Stomach (tissue), 9 donors: Measurements from ENCODE around the gene RAB39A. TPM values are rescaled to one million over a fixed set of nuclear protein-coding genes. Genes with fewer than 3 reads are reported as not detected.

Experiments
- DNase-seq, 2 donors: peaks; one replicate each; pipeline versions ENCODE4 v3.0.0 to v3.0.0-alpha.2; 2013 to 2019
- H3K27ac ChIP-seq, 5 donors: fragments of 200-600 bp in 4 of 5; sonication (generic) in 4 of 5; one replicate each; pipeline ENCODE4 v1.5.1; 2013 to 2019; ENCODE audit warnings: mild to moderate bottlenecking in 1 of 5, moderate library complexity in 1 of 5
- H3K27me3 ChIP-seq, 3 donors: fragments of 200-600 bp; sonication (generic); one replicate each; pipeline ENCODE4 v1.5.1; 2017 to 2019; ENCODE audit warnings: mixed run types in 1 of 3
- H3K36me3 ChIP-seq, 4 donors: fragments of 200-600 bp; sonication (generic); 1 replicate in 3 of 4; 2 replicates in 1 of 4; pipeline ENCODE4 v1.5.1; 2016 to 2019
- H3K4me1 ChIP-seq, 4 donors: fragments of 200-600 bp; sonication (generic); one replicate each; pipeline ENCODE4 v1.5.1; 2016 to 2019
- H3K4me3 ChIP-seq, 4 donors: fragments of 200-600 bp; sonication (generic) in 3 of 4; one replicate each; pipeline ENCODE4 v1.5.1; 2016 to 2019; ENCODE audit warnings: mild to moderate bottlenecking in 1 of 4
- H3K9me3 ChIP-seq, 4 donors: fragments of 200-600 bp; sonication (generic); one replicate each; pipeline ENCODE4 v1.5.1; 2016 to 2019
- EP300 ChIP-seq: sonication (generic); formaldehyde crosslinking; IDR thresholded peaks from one replicate; pipeline ENCODE4 v1.6.1; 2017; ENCODE audit warnings: antibody characterized with exemption
- POLR2A ChIP-seq, 4 donors: fragments of 450-650 bp; IDR thresholded peaks; one replicate each; pipeline ENCODE4 v1.6.1; 2016; ENCODE audit warnings: antibody characterized with exemption in 4 of 4, control low read depth in 2 of 4, mild to moderate bottlenecking in 1 of 4, moderate library complexity in 1 of 4
- POLR2AphosphoS5 ChIP-seq, 3 donors: sonication (generic); formaldehyde crosslinking; IDR thresholded peaks; one replicate each; pipeline ENCODE4 v1.6.1; 2016; ENCODE audit warnings: antibody characterized with exemption in 3 of 3
- WGBS, 5 donors: extraction: QIAGEN DNeasy Blood & Tissue Kit in 3 of 5; methylation state at CpG; one replicate each; pipeline versions ENCODE4 v1.1.5 to v1.1.7; 2013 to 2018; 5-methylcytosine and 5-hydroxymethylcytosine counted together
- intact Hi-C: fragments of 100-400 bp; cut with DNase I; formaldehyde crosslinking; loops from one replicate; pipeline ENCODE4 v1.15.1; 2023; ENCODE audit warnings: low total_unique reads
- polyA plus RNA-seq, 3 donors: library from polyadenylated mRNA; stranded (reverse); fragments of 200-250 nt; gene quantifications; one replicate each; pipeline ENCODE4 v1.2.3, GENCODE V29; 2013
- total RNA-seq, 5 donors: library from RNA; depleted of rRNA; stranded (reverse); fragments of >200 nt; gene quantifications; one replicate each; pipeline versions ENCODE4 v1.1.0 to v1.2.3, GENCODE V29; 2014 to 2016
- TF ChIP-seq, protein P1 (sequence below), 7 experiments: fragments of 450-650 bp in 4 of 7; fragments of 200-600 bp in 3 of 7; sonication (generic) in 3 of 7; IDR thresholded peaks; one replicate each; pipeline ENCODE4 v1.5.1; 2016 to 2019; ENCODE audit warnings: antibody characterized with exemption in 7 of 7, control low read depth in 2 of 7, mild to moderate bottlenecking in 1 of 7
- donor health status: healthy with polysubstance abuse.
- donor health status: Bipolar disorder and iron deficiency.
- donor health status: healthy.

Gene RAB39A
- total and polyA plus RNA-seq, 8 donors, result 0.18 to 3.2 (median 0.68) TPM; not detected in 4

DNA sequence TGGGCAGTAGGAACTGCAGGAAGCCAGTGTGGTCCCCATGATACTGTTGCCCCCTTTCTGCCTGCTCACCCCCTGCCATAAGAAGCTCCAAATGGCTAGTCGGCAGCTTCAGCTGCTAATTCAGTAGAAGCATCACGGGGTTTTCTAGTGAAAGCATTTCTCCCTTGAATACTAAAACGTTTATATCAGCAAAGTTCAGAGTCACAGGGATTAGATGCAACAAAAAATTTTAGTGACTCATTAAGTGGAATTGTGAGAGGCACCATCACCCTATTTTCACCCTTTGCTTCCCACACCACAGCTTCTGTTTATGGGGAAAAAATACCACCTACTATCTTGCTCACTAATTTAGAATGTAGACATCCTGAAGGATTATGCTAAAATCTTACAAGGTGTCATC lies 25.2 kb downstream of the RAB39A start:
- Histone ChIP-seq H3K9me3 (no peaks in the 10 kb centered on the region), H3K36me3 (no peaks in the 10 kb centered on the region), H3K4me1 (peaks cover 0 to 6% (median 2%) of the 10 kb centered on the region in 4 donors), H3K27me3 (peaks cover 0 to 5% (median 0%) of the 10 kb centered on the region in 3 donors), H3K27ac (no peak overlapping the region), H3K4me3 (no peak overlapping the region)
- WGBS, 5 donors, result 53 to 74% (median 65%) methylated on average over 3 of the region's 3 CpGs
- intact Hi-C loops, result no loop called here
- no peak for TF ChIP-seq POLR2AphosphoS5 (IDR thresholded peaks at IDR 0.05)
- TF ChIP-seq, protein P1, sequence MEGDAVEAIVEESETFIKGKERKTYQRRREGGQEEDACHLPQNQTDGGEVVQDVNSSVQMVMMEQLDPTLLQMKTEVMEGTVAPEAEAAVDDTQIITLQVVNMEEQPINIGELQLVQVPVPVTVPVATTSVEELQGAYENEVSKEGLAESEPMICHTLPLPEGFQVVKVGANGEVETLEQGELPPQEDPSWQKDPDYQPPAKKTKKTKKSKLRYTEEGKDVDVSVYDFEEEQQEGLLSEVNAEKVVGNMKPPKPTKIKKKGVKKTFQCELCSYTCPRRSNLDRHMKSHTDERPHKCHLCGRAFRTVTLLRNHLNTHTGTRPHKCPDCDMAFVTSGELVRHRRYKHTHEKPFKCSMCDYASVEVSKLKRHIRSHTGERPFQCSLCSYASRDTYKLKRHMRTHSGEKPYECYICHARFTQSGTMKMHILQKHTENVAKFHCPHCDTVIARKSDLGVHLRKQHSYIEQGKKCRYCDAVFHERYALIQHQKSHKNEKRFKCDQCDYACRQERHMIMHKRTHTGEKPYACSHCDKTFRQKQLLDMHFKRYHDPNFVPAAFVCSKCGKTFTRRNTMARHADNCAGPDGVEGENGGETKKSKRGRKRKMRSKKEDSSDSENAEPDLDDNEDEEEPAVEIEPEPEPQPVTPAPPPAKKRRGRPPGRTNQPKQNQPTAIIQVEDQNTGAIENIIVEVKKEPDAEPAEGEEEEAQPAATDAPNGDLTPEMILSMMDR (IDR thresholded peaks at IDR 0.05), result no peak
- no peak for TF ChIP-seq EP300
- no peak for TF ChIP-seq POLR2A (IDR thresholded peaks at IDR 0.05)
- no peak for DNase-seq

DNA sequence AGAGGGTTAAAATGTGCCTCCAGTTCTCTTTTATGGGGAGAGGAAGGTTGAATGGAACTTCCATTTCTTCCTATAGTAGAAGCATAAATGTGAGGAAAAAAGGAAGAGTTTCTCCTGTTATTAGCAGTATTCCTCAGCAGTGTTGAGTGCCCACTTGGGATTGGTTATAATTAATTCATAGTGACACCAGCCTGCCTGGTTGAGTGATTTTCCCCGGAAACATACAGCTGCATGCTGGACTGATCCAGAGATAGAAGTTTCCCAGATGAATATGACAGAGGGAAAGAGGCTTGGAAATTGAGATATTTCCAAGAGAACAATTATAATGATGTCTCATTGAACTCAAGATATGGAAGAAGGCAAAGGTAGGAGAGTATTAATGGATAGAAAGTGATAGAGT lies 28.3 kb downstream of the RAB39A start:
- intact Hi-C loops, result no loop called here
- TF ChIP-seq POLR2A (IDR thresholded peaks at IDR 0.05) (no peak), EP300 (no peak)
- DNase-seq, result no peak

DNA sequence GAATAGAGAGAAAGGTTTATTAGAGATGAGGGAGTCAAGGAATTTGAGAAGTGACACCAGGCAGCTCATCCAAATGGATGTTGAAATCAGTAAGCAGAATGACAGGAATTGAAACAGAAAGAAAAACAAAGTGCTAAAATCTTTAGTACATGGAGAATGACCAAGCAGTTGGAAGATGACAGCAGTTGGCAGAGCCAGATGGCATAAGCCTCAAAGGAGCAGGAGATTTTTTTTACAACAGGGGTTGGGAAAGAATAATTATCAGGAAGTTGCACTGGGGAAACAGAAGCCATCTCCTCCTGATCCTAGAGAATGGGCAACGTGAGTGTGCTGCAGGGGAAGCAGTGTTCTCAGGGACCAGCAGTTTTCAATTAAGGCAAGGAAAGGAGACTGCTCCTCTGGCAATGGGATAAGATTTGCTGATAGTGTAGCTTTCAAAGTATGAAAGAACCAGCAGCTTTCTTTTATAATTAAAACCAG lies 28.9 kb downstream of the RAB39A start:
- Histone ChIP-seq H3K4me3 (no peak overlapping the region), H3K4me1 (peaks cover 0 to 6% (median 2%) of the 10 kb centered on the region in 4 donors), H3K36me3 (no peaks in the 10 kb centered on the region), H3K9me3 (no peaks in the 10 kb centered on the region), H3K27ac (no peak overlapping the region), H3K27me3 (peaks cover 0 to 5% (median 0%) of the 10 kb centered on the region in 3 donors)
- no peak for TF ChIP-seq EP300
- TF ChIP-seq POLR2A (IDR thresholded peaks at IDR 0.05), result no peak
- intact Hi-C loops, result no loop called here
- peak in 1 of 2 donors; percentile 5 for DNase-seq
- WGBS, 5 donors, result 0 to 13% (median 10%) methylated on average over 1 of the region's 1 CpG

More for the DNA sequence above, 28.3 kb downstream of the RAB39A start:
- H3K4me3 ChIP-seq, result no peak overlapping the region
- H3K4me1 ChIP-seq, result peaks cover 0 to 6% (median 2%) of the 10 kb centered on the region in 4 donors
- WGBS, 5 donors, result 30 to 100% (median 97%) methylated on average over 1 of the region's 1 CpG
- H3K27ac ChIP-seq, result no peak overlapping the region
- peaks cover 0 to 5% (median 0%) of the 10 kb centered on the region in 3 donors for H3K27me3 ChIP-seq
- H3K36me3 ChIP-seq, result no peaks in the 10 kb centered on the region
- no peaks in the 10 kb centered on the region for H3K9me3 ChIP-seq

DNA sequence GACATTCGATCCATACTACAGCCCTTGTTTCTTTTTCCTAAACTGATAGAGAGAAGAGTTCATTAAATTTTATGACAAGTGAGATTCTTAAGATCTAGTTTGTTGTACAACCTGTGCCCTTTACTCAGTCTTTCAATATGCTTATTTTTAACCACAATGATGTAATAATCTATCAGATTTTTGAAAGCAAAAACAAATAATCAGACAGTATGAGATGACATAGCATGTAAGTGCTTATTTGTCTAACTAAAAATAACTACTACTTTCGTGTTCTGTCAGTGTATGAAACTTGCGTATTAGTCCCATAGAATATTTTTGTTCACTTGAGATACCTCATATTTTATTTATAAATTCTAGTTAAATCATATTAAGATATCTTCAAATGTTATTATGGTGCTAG lies 33.2 kb downstream of the RAB39A start:
- Histone ChIP-seq H3K4me1 (peaks cover 0 to 6% (median 2%) of the 10 kb centered on the region in 4 donors), H3K36me3 (no peaks in the 10 kb centered on the region), H3K27me3 (no peaks in the 10 kb centered on the region), H3K4me3 (no peak overlapping the region), H3K9me3 (no peaks in the 10 kb centered on the region), H3K27ac (no peak overlapping the region)
- no peak for DNase-seq
- 67 to 79% (median 76%) methylated on average over 3 of the region's 3 CpGs for WGBS, 5 donors
- intact Hi-C loops, result no loop called here
- no peak for TF ChIP-seq POLR2A (IDR thresholded peaks at IDR 0.05)
- TF ChIP-seq, protein P1 (IDR thresholded peaks at IDR 0.05), result no peak
- no peak for TF ChIP-seq POLR2AphosphoS5 (IDR thresholded peaks at IDR 0.05)
- no peak for TF ChIP-seq EP300

DNA sequence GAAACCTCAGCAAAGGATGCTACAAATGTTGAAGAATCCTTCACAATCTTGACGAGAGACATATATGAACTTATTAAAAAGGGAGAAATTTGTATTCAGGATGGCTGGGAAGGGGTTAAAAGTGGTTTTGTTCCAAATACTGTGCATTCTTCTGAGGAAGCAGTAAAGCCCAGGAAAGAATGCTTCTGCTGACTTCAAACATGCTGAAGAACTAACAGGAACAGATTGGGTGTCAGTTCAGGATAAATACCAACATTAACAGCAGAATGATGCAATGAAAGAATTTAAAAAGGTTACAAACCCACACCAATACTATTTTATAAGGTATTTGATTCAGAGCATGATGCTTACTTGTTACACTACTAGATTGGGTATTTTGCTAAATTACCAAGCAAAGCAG lies 33.9 kb downstream of the RAB39A start:
- H3K4me3 ChIP-seq, result no peak overlapping the region
- H3K9me3 ChIP-seq, result no peaks in the 10 kb centered on the region
- TF ChIP-seq POLR2AphosphoS5 (IDR thresholded peaks at IDR 0.05) (no peak), EP300 (no peak), POLR2A (IDR thresholded peaks at IDR 0.05) (no peak)
- TF ChIP-seq, protein P1 (IDR thresholded peaks at IDR 0.05), result no peak
- peaks cover 0 to 3% (median 0%) of the 10 kb centered on the region in 4 donors for H3K4me1 ChIP-seq
- DNase-seq, result no peak
- 82 to 95% (median 87%) methylated on average over 1 of the region's 1 CpG for WGBS, 5 donors
- no peak overlapping the region for H3K27ac ChIP-seq
- no peaks in the 10 kb centered on the region for H3K27me3 ChIP-seq
- intact Hi-C loops, result no loop called here
- no peaks in the 10 kb centered on the region for H3K36me3 ChIP-seq
